Lower leg skin (tissue), 3 donors: ENCODE results near the gene MPP1.

Experiments used
- POLR2A ChIP-seq, 2 donors: fragments of 450-650 bp; IDR thresholded peaks; one replicate each; pipeline ENCODE4 v1.6.1; 2016 to 2017; ENCODE audit warnings: antibody characterized with exemption in 2 of 2, mild to moderate bottlenecking in 1 of 2, moderate library complexity in 1 of 2
- TF ChIP-seq, protein P1 (sequence below), 3 donors: fragments of 450-650 bp; IDR thresholded peaks; one replicate each; pipeline ENCODE4 v1.5.1; 2016; ENCODE audit warnings: antibody characterized with exemption in 3 of 3, mild to moderate bottlenecking in 3 of 3, moderate library complexity in 2 of 3

DNA sequence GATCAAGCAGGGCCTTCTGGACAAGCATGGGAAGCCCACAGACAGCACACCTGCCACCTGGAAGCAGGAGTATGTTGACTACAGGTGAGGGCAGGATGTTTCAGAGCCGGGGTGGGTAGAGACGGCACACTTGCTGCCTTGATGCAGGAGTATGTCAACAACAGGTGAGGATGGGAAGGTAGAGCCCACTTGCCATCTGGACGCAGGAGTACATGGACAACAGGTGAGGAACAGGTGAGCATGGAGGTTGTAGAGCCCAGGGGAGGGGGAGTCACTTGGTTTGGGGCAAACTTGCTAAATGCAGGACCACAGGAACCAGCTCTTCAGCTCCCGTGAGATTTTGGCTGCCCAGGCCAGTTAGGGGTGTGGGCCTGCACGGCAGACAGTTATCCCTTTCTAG, 30.7 kb downstream of the MPP1 start:
- TF ChIP-seq POLR2A (IDR thresholded peaks at IDR 0.05) = no peak
- TF ChIP-seq, protein P1, sequence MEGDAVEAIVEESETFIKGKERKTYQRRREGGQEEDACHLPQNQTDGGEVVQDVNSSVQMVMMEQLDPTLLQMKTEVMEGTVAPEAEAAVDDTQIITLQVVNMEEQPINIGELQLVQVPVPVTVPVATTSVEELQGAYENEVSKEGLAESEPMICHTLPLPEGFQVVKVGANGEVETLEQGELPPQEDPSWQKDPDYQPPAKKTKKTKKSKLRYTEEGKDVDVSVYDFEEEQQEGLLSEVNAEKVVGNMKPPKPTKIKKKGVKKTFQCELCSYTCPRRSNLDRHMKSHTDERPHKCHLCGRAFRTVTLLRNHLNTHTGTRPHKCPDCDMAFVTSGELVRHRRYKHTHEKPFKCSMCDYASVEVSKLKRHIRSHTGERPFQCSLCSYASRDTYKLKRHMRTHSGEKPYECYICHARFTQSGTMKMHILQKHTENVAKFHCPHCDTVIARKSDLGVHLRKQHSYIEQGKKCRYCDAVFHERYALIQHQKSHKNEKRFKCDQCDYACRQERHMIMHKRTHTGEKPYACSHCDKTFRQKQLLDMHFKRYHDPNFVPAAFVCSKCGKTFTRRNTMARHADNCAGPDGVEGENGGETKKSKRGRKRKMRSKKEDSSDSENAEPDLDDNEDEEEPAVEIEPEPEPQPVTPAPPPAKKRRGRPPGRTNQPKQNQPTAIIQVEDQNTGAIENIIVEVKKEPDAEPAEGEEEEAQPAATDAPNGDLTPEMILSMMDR (IDR thresholded peaks at IDR 0.05) = no peak
